ENCODE data around the gene KCNG1. TPM values are rescaled to one million over a fixed set of nuclear protein-coding genes. Genes with fewer than 3 reads are reported as not detected.

KCNG1 gene
- total and polyA plus RNA-seq, 2 experiments from 2014 or later: 8.1 to 26.3 TPM

DNA sequence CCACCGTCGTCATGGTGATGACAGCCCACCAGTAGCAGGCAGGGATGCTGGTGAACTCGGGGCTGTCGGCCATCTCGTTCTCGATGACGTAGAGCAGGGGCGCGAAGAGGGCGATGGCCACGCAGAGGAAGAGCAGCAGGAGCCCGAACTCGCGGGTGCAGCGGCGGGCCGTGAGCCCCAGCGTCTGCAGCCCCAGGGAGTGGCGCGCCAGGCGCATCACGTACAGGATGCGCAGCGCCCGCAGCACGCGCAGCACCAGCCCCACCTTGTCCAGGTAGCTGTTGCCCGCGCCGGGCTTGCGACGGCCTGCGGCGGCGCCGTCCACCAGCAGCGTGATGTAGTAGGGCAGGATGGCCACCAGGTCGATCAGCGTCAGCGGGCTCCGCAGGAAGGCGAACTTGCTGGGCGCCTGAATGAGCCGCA lies 18.6 kb downstream of the KCNG1 start:
- H3K27ac ChIP-seq (ENCODE audit: low read depth): no peak overlapping the region
- Mint-ChIP-seq H3K4me1 (peaks cover 4% of the 10 kb centered on the region; the same call in 2 of the 3 replicates), H3K4me3 (no peak overlapping the region), H3K27ac (no peak overlapping the region), H3K36me3 (ENCODE audit: low read depth) (peaks cover 17% of the 10 kb centered on the region; the same call in 2 of the 3 replicates), H3K9me3 (no peaks in the 10 kb centered on the region), H3K27me3 (ENCODE audit: insufficient read depth, low read depth, poor library complexity) (peaks cover 6% of the 10 kb centered on the region)
- H2AFZ ChIP-seq: no peak overlapping the region
- ATAC-seq (peak; percentile 68), DNase-seq (ENCODE audit: low spot score) (peak; percentile 48)
- TF ChIP-seq EZH2 (IDR thresholded peaks at IDR 0.05; ENCODE audit: low read depth, unreplicated experiment) (no peak), POLR2AphosphoS5 (IDR thresholded peaks at IDR 0.05; ENCODE audit: low read depth) (no peak), EZH2phosphoT487 (IDR thresholded peaks at IDR 0.05; ENCODE audit: unreplicated experiment) (no peak), CREB1 (CRISPR knock-in tag; IDR thresholded peaks at IDR 0.05; ENCODE audit: low read depth) (no peak), ZNF114 (CRISPR knock-in tag; IDR thresholded peaks at IDR 0.05) (no peak), NANOG (IDR thresholded peaks at IDR 0.05; ENCODE audit: borderline replicate concordance) (no peak), JUNB (IDR thresholded peaks at IDR 0.05; ENCODE audit: unreplicated experiment) (no peak), ZNF331 (CRISPR knock-in tag; IDR thresholded peaks at IDR 0.05; ENCODE audit: low read depth) (no peak), STAT1 (IDR thresholded peaks at IDR 0.05; ENCODE audit: unreplicated experiment) (no peak)
- TF ChIP-seq, protein P1, sequence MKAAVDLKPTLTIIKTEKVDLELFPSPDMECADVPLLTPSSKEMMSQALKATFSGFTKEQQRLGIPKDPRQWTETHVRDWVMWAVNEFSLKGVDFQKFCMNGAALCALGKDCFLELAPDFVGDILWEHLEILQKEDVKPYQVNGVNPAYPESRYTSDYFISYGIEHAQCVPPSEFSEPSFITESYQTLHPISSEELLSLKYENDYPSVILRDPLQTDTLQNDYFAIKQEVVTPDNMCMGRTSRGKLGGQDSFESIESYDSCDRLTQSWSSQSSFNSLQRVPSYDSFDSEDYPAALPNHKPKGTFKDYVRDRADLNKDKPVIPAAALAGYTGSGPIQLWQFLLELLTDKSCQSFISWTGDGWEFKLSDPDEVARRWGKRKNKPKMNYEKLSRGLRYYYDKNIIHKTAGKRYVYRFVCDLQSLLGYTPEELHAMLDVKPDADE (IDR thresholded peaks at IDR 0.05): no peak
- TF ChIP-seq, protein P2, sequence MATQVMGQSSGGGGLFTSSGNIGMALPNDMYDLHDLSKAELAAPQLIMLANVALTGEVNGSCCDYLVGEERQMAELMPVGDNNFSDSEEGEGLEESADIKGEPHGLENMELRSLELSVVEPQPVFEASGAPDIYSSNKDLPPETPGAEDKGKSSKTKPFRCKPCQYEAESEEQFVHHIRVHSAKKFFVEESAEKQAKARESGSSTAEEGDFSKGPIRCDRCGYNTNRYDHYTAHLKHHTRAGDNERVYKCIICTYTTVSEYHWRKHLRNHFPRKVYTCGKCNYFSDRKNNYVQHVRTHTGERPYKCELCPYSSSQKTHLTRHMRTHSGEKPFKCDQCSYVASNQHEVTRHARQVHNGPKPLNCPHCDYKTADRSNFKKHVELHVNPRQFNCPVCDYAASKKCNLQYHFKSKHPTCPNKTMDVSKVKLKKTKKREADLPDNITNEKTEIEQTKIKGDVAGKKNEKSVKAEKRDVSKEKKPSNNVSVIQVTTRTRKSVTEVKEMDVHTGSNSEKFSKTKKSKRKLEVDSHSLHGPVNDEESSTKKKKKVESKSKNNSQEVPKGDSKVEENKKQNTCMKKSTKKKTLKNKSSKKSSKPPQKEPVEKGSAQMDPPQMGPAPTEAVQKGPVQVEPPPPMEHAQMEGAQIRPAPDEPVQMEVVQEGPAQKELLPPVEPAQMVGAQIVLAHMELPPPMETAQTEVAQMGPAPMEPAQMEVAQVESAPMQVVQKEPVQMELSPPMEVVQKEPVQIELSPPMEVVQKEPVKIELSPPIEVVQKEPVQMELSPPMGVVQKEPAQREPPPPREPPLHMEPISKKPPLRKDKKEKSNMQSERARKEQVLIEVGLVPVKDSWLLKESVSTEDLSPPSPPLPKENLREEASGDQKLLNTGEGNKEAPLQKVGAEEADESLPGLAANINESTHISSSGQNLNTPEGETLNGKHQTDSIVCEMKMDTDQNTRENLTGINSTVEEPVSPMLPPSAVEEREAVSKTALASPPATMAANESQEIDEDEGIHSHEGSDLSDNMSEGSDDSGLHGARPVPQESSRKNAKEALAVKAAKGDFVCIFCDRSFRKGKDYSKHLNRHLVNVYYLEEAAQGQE (IDR thresholded peaks at IDR 0.05; ENCODE audit: unreplicated experiment): no peak
- TF ChIP-seq, protein P3, sequence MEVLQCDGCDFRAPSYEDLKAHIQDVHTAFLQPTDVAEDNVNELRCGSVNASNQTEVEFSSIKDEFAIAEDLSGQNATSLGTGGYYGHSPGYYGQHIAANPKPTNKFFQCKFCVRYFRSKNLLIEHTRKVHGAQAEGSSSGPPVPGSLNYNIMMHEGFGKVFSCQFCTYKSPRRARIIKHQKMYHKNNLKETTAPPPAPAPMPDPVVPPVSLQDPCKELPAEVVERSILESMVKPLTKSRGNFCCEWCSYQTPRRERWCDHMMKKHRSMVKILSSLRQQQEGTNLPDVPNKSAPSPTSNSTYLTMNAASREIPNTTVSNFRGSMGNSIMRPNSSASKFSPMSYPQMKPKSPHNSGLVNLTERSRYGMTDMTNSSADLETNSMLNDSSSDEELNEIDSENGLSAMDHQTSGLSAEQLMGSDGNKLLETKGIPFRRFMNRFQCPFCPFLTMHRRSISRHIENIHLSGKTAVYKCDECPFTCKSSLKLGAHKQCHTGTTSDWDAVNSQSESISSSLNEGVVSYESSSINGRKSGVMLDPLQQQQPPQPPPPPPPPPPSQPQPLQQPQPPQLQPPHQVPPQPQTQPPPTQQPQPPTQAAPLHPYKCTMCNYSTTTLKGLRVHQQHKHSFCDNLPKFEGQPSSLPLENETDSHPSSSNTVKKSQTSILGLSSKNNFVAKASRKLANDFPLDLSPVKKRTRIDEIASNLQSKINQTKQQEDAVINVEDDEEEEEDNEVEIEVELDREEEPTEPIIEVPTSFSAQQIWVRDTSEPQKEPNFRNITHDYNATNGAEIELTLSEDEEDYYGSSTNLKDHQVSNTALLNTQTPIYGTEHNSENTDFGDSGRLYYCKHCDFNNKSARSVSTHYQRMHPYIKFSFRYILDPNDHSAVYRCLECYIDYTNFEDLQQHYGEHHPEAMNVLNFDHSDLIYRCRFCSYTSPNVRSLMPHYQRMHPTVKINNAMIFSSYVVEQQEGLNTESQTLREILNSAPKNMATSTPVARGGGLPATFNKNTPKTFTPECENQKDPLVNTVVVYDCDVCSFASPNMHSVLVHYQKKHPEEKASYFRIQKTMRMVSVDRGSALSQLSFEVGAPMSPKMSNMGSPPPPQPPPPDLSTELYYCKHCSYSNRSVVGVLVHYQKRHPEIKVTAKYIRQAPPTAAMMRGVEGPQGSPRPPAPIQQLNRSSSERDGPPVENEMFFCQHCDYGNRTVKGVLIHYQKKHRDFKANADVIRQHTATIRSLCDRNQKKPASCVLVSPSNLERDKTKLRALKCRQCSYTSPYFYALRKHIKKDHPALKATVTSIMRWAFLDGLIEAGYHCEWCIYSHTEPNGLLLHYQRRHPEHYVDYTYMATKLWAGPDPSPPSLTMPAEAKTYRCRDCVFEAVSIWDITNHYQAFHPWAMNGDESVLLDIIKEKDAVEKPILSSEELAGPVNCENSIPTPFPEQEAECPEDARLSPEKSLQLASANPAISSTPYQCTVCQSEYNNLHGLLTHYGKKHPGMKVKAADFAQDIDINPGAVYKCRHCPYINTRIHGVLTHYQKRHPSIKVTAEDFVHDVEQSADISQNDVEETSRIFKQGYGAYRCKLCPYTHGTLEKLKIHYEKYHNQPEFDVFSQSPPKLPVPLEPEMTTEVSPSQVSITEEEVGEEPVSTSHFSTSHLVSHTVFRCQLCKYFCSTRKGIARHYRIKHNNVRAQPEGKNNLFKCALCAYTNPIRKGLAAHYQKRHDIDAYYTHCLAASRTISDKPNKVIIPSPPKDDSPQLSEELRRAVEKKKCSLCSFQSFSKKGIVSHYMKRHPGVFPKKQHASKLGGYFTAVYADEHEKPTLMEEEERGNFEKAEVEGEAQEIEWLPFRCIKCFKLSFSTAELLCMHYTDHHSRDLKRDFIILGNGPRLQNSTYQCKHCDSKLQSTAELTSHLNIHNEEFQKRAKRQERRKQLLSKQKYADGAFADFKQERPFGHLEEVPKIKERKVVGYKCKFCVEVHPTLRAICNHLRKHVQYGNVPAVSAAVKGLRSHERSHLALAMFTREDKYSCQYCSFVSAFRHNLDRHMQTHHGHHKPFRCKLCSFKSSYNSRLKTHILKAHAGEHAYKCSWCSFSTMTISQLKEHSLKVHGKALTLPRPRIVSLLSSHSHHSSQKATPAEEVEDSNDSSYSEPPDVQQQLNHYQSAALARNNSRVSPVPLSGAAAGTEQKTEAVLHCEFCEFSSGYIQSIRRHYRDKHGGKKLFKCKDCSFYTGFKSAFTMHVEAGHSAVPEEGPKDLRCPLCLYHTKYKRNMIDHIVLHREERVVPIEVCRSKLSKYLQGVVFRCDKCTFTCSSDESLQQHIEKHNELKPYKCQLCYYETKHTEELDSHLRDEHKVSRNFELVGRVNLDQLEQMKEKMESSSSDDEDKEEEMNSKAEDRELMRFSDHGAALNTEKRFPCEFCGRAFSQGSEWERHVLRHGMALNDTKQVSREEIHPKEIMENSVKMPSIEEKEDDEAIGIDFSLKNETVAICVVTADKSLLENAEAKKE (CRISPR knock-in tag; IDR thresholded peaks at IDR 0.05): no peak
- TF ChIP-seq, protein P4, sequence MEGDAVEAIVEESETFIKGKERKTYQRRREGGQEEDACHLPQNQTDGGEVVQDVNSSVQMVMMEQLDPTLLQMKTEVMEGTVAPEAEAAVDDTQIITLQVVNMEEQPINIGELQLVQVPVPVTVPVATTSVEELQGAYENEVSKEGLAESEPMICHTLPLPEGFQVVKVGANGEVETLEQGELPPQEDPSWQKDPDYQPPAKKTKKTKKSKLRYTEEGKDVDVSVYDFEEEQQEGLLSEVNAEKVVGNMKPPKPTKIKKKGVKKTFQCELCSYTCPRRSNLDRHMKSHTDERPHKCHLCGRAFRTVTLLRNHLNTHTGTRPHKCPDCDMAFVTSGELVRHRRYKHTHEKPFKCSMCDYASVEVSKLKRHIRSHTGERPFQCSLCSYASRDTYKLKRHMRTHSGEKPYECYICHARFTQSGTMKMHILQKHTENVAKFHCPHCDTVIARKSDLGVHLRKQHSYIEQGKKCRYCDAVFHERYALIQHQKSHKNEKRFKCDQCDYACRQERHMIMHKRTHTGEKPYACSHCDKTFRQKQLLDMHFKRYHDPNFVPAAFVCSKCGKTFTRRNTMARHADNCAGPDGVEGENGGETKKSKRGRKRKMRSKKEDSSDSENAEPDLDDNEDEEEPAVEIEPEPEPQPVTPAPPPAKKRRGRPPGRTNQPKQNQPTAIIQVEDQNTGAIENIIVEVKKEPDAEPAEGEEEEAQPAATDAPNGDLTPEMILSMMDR (conservative IDR thresholded peaks at IDR 0.05; ENCODE audit: low read depth in 2 of 2): no peak
- H3K4me3 ChIP-seq: no peak overlapping the region
- no peaks in the 10 kb centered on the region for H3K4me1 ChIP-seq (ENCODE audit: insufficient read depth)
- no peaks in the 10 kb centered on the region for H3K79me2 ChIP-seq (replicated peaks; ENCODE audit: insufficient read depth)
- no peaks in the 10 kb centered on the region for H3K36me3 ChIP-seq (ENCODE audit: insufficient read depth)
- H3F3A ChIP-seq (replicated peaks; ENCODE audit: low read depth): no peaks in the 10 kb centered on the region
- H3K9me2 ChIP-seq (ENCODE audit: insufficient read depth): no peaks in the 10 kb centered on the region
- no peaks in the 10 kb centered on the region for H4K20me1 ChIP-seq (replicated peaks; ENCODE audit: insufficient read depth)
- H3K27me3 ChIP-seq (ENCODE audit: insufficient read depth): no peaks in the 10 kb centered on the region
- H3K4me2 ChIP-seq: no peak overlapping the region
